Prostate gland (tissue), 2 donors: ENCODE data around the gene EPX. TPM values are rescaled to one million over a fixed set of nuclear protein-coding genes. Genes with fewer than 3 reads are reported as not detected.

ENCODE experiments used
- DNase-seq: peaks from one replicate; pipeline ENCODE4 v3.0.0-alpha.2; 2019; ENCODE audit warnings: low spot score
- H3K27ac ChIP-seq, 2 donors: fragments of 200-600 bp; sonication (generic); 2 replicates each; pipeline ENCODE4 v1.5.1; 2017 to 2019
- H3K27me3 ChIP-seq: fragments of 200-600 bp; sonication (generic); replicated peaks from 2 replicates; pipeline ENCODE4 v1.5.1; 2019; ENCODE audit not compliant: insufficient read depth
- H3K36me3 ChIP-seq, 2 donors: fragments of 200-600 bp; sonication (generic); 1 replicate in 1 of 2; 2 replicates in 1 of 2; pipeline versions ENCODE4 v1.5.1 to v1.8.1; 2017 to 2019
- H3K4me1 ChIP-seq: fragments of 200-600 bp; sonication (generic); replicated peaks from 2 replicates; pipeline ENCODE4 v1.5.1; 2019
- H3K4me3 ChIP-seq, 2 donors: fragments of 200-600 bp; sonication (generic); 2 replicates each; pipeline ENCODE4 v1.5.1; 2017 to 2019
- H3K9me3 ChIP-seq: fragments of 200-600 bp; sonication (generic); 2 replicates; pipeline ENCODE4 v1.5.1; 2017
- POLR2A ChIP-seq: fragments of 450-650 bp; IDR thresholded peaks from one replicate; pipeline ENCODE4 v1.6.1; 2016; ENCODE audit warnings: antibody characterized with exemption, mild to moderate bottlenecking
- POLR2AphosphoS5 ChIP-seq: sonication (generic); formaldehyde crosslinking; IDR thresholded peaks from one replicate; pipeline ENCODE4 v1.6.1; 2017; ENCODE audit warnings: antibody characterized with exemption
- WGBS: methylation state at CpG from one replicate; pipeline ENCODE4 v1.1.5; 2018; 5-methylcytosine and 5-hydroxymethylcytosine counted together
- intact Hi-C: fragments of 100-400 bp; cut with DNase I; formaldehyde crosslinking; loops from one replicate; pipeline ENCODE4 v1.14.2; 2022
- total RNA-seq, 2 donors: library from RNA; depleted of rRNA; stranded (reverse); fragments of >200 nt; gene quantifications; one replicate each; pipeline ENCODE4 v1.1.0, GENCODE V29; 2016
- TF ChIP-seq, protein P1 (sequence below), 4 experiments: fragments of 200-600 bp in 2 of 4; fragments of 450-650 bp in 2 of 4; sonication (generic) in 2 of 4; IDR thresholded peaks; 1 replicate in 3 of 4; 2 replicates in 1 of 4; pipeline ENCODE4 v1.5.1; 2016 to 2019; ENCODE audit warnings: antibody characterized with exemption in 4 of 4, mild to moderate bottlenecking in 2 of 4, moderate library complexity in 2 of 4

EPX gene
- total RNA-seq, 2 donors from 2014 or later = not detected

DNA sequence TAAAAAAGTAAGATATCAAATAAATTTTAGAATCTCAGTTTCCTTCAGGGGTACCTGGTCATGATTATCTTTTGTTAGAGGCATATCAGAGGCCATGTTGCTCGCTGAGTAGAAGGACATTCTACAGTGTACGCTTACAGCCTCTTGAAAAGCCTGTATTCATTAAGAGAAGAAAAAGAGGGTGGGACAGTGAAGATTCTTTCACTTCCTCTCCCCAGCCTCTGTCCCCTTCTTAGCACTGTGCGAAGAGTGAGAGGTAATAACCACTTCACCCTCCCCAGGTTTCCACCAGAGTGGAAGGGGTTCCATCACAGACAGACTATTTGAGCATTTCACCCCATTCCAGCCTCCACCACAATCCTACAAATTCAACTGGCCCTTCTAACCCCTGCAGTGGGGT is 41.0 kb downstream of the EPX start:
- Histone ChIP-seq H3K4me1 (no peaks in the 10 kb centered on the region), H3K36me3 (no peaks in the 10 kb centered on the region), H3K27me3 (no peaks in the 10 kb centered on the region), H3K27ac (no peak overlapping the region), H3K4me3 (no peak overlapping the region), H3K9me3 (no peaks in the 10 kb centered on the region)
- TF ChIP-seq, protein P1, sequence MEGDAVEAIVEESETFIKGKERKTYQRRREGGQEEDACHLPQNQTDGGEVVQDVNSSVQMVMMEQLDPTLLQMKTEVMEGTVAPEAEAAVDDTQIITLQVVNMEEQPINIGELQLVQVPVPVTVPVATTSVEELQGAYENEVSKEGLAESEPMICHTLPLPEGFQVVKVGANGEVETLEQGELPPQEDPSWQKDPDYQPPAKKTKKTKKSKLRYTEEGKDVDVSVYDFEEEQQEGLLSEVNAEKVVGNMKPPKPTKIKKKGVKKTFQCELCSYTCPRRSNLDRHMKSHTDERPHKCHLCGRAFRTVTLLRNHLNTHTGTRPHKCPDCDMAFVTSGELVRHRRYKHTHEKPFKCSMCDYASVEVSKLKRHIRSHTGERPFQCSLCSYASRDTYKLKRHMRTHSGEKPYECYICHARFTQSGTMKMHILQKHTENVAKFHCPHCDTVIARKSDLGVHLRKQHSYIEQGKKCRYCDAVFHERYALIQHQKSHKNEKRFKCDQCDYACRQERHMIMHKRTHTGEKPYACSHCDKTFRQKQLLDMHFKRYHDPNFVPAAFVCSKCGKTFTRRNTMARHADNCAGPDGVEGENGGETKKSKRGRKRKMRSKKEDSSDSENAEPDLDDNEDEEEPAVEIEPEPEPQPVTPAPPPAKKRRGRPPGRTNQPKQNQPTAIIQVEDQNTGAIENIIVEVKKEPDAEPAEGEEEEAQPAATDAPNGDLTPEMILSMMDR (IDR thresholded peaks at IDR 0.05) = no peak
- TF ChIP-seq POLR2A = no peak
- no peak for TF ChIP-seq POLR2AphosphoS5
- DNase-seq = no peak
- intact Hi-C loops = no loop called here
- 69% methylated on average over 3 of the region's 3 CpGs for WGBS

DNA sequence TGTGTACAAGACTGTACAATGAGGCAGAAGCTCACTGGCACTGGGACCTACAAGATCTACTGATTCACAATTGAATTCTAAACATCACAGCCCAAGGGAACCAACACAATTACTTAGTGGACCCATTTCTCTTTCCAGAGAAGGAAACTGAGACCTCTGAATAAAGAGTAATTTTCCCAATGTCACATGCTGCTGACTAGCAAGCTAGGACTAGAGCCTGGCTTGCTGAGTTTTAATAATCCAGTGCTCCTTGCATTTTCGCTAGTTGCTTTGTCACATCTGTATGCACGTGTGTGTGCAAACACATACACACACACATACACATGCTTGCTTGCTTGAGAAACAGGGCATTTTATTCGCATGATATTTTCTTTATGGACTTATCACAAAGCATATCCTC is 42.0 kb downstream of the EPX start:
- H3K36me3 ChIP-seq = no peaks in the 10 kb centered on the region
- 76% methylated on average over 3 of the region's 3 CpGs for WGBS
- H3K4me1 ChIP-seq = no peaks in the 10 kb centered on the region
- no peak for TF ChIP-seq POLR2A
- TF ChIP-seq POLR2AphosphoS5 = no peak
- TF ChIP-seq, protein P1 (IDR thresholded peaks at IDR 0.05) = no peak
- no peaks in the 10 kb centered on the region for H3K27me3 ChIP-seq
- intact Hi-C loops = no loop called here
- H3K27ac ChIP-seq = no peak overlapping the region
- DNase-seq = no peak
- no peak overlapping the region for H3K4me3 ChIP-seq
- no peaks in the 10 kb centered on the region for H3K9me3 ChIP-seq

DNA sequence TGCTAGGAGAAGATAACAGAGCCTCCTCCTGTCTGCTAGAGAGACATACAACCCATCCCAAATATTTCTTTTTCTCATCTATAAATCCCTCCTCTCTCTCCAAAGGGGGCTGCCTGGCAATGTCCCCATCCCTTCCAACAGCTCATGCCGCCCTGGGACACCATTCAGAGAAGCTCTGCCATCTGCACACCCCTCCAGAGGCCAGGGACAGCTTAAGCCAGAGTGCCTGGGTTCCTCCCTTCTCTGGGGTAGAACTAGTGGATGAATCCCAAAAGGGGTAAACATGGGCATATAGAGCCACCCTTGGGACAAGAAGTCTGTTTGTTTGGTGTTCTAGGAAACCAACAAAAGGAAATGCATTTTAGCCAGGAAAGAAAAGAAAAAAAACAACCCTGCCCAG is 43.3 kb downstream of the EPX start:
- Histone ChIP-seq H3K36me3 (no peaks in the 10 kb centered on the region), H3K4me1 (no peaks in the 10 kb centered on the region), H3K27ac (no peak overlapping the region), H3K9me3 (no peaks in the 10 kb centered on the region), H3K27me3 (no peaks in the 10 kb centered on the region), H3K4me3 (no peak overlapping the region)
- intact Hi-C loops = no loop called here
- WGBS = 86% methylated on average over 1 of the region's 1 CpG
- TF ChIP-seq POLR2AphosphoS5 = no peak
- TF ChIP-seq, protein P1 (IDR thresholded peaks at IDR 0.05) = no peak
- TF ChIP-seq POLR2A = no peak
- no peak for DNase-seq

DNA sequence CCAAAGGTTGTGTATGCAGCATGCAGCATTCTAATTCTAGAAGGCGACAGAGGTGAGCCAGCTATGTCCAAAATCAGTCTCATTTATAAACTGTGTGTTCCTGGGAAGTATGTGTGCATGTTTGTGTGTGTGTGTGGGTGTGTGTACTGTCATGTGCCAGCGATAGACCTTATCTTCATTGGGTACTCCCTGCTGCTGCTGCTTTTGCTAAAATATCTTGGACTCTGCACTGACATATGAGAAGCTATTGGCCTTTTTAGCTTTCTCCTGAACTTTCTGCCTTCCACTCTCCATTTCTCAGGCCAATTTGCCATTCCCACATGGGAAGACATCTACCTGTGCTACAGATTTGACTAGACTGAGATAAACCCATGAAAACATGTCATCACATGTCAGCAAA is 43.9 kb downstream of the EPX start:
- intact Hi-C loops = no loop called here
- WGBS = 53% methylated on average over 2 of the region's 2 CpGs
- TF ChIP-seq POLR2A (no peak), POLR2AphosphoS5 (no peak)
- TF ChIP-seq, protein P1 (IDR thresholded peaks at IDR 0.05) = no peak
- Histone ChIP-seq H3K27ac (no peak overlapping the region), H3K9me3 (no peaks in the 10 kb centered on the region), H3K4me3 (no peak overlapping the region), H3K27me3 (no peaks in the 10 kb centered on the region), H3K36me3 (no peaks in the 10 kb centered on the region), H3K4me1 (no peaks in the 10 kb centered on the region)
- no peak for DNase-seq

DNA sequence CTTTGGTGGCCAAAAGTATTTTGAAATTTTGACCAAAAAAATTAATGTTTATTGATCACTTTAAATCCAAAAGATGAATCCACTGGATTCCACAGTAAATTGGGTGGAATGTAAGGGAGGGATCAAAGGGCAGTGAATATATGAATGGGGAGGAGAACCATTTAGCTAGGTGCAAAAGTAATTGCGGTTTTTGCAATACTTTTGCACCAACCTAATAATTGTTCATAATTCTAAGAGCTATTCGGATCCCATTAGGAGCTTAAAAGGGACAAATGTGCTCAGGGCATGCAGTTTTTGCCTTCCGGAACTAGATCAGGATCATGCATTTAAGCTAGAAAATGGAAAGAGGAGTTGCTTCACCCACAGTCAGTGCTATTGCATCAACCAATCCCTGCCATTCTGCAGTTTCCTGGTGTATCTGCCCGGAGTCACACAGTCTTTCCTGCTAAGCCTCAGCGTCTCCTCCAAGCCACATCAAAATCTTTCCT is 45.7 kb downstream of the EPX start, which contains the start of gene LPO:
LPO (plus strand) TSS at position 438 of the 488 bp plus-strand sequence. CDS start 4,396 bp downstream, outside the sequence.
- no peaks in the 10 kb centered on the region for H3K4me1 ChIP-seq
- H3K27ac ChIP-seq = no peak within 1 kb of the TSS
- no peaks in the 10 kb centered on the region for H3K9me3 ChIP-seq

More for the DNA sequence above, 45.7 kb downstream of the EPX start, which contains the start of gene LPO:
- no peaks in the 10 kb centered on the region for H3K36me3 ChIP-seq
- TF ChIP-seq POLR2AphosphoS5 (no peak), POLR2A (no peak)
- TF ChIP-seq, protein P1 (IDR thresholded peaks at IDR 0.05) = no peak
- 73% methylated on average over 5 of the region's 5 CpGs for WGBS
- intact Hi-C loops = no loop called here
- H3K27me3 ChIP-seq = no peaks in the 10 kb centered on the region
- no peak for DNase-seq
- H3K4me3 ChIP-seq = no peak within 1 kb of the TSS
